HEK293T (cell line): ENCODE results near the gene EEF2KMT.
"Not testable (repeated sequence)": the region's sequence is repeated elsewhere in the genome, so short reads cannot be mapped to it uniquely, and the experiment has no call there.

ENCODE experiments used
- CTCF ChIA-PET: fragments of 350-600 bp; formaldehyde crosslinking; extraction: SDS; loops from one replicate; lab custom pipeline; 2021; ENCODE audit warnings: antibody characterized with exemption, inconsistent platforms; lab: Yijun Ruan, JAX
- POLR2A ChIA-PET: fragments of 350-600 bp; formaldehyde crosslinking; extraction: SDS; loops from one replicate; lab custom pipeline; 2020; ENCODE audit warnings: antibody characterized with exemption, inconsistent platforms; lab: Yijun Ruan, JAX
- DNase-seq: peaks from one replicate; pipeline ENCODE4 v3.0.0; 2012; ENCODE audit warnings: mixed read lengths; ENCODE audit errors: extremely low spot score
- SUZ12 ChIP-seq: fragments of 450-650 bp; IDR thresholded peaks from 2 replicates; pipeline ENCODE4 v1.6.1; 2016; ENCODE audit warnings: mild to moderate bottlenecking

Gene EEF2KMT

GRCh38 chr16:5108505-5109158, 11.0 kb upstream of the EEF2KMT start:
- no peak for DNase-seq
- ChIA-PET CTCF (no interaction called here), POLR2A (no interaction called here)
- no peak for TF ChIP-seq SUZ12

GRCh38 chr16:5105039-5105438, 7.4 kb upstream of the EEF2KMT start:
- POLR2A ChIA-PET, DNase-seq, CTCF ChIA-PET: not testable (repeated sequence)

GRCh38 chr16:5103296-5104032, 5.9 kb upstream of the EEF2KMT start:
- POLR2A ChIA-PET, DNase-seq, CTCF ChIA-PET: not testable (repeated sequence)

- DNase-seq, POLR2A ChIA-PET: not testable (repeated sequence)
- CTCF ChIA-PET = interaction anchor here (0.7 to 1.2 kb wide), 2 partner anchors 14 to 483 kb away, joined by 3 to 5 read pairs; no protein-coding TSS in a partner anchor
These were observed 1.6 kb upstream of the EEF2KMT start for GRCh38 chr16:5099174-5099573.

GRCh38 chr16:5098221-5099159, 895 bp upstream of the EEF2KMT start:
- ChIA-PET CTCF (interaction anchor here (1.2 kb wide), 1 partner anchor 14 kb away, joined by 5 read pairs; no protein-coding TSS in a partner anchor), POLR2A (interaction anchor here (0.6 to 0.9 kb wide), 2 partner anchors 14 to 23 kb away, joined by 3 read pairs; no protein-coding TSS in a partner anchor)
- DNase-seq = peak; percentile 31

- POLR2A ChIA-PET, CTCF ChIA-PET, DNase-seq: not testable (repeated sequence)
These were observed 530 bp downstream of the EEF2KMT start for GRCh38 chr16:5097061-5097469.

GRCh38 chr16:5096437-5097060, 1.0 kb downstream of the EEF2KMT start:
- DNase-seq, CTCF ChIA-PET, POLR2A ChIA-PET: not testable (repeated sequence)

GRCh38 chr16:5095145-5095830, 2.3 kb downstream of the EEF2KMT start:
- DNase-seq, POLR2A ChIA-PET, CTCF ChIA-PET: not testable (repeated sequence)

GRCh38 chr16:5093746-5094145, 3.8 kb downstream of the EEF2KMT start:
- CTCF ChIA-PET = interaction anchor here (0.6 kb wide), 1 partner anchor 53 kb away, joined by 3 read pairs; no protein-coding TSS in a partner anchor
- POLR2A ChIA-PET, DNase-seq: not testable (repeated sequence)

- CTCF ChIA-PET, POLR2A ChIA-PET: not testable (repeated sequence)
These were observed 4.5 kb downstream of the EEF2KMT start for GRCh38 chr16:5093081-5093480.

GRCh38 chr16:5090592-5090991, 7.0 kb downstream of the EEF2KMT start:
- CTCF ChIA-PET, DNase-seq, POLR2A ChIA-PET: not testable (repeated sequence)

More at GRCh38 chr16:5093081-5093480, 4.5 kb downstream of the EEF2KMT start:
- not testable (repeated sequence) for DNase-seq

GRCh38 chr16:5089911-5090555, 7.6 kb downstream of the EEF2KMT start:
- CTCF ChIA-PET, POLR2A ChIA-PET, DNase-seq: not testable (repeated sequence)

GRCh38 chr16:5088936-5089335, 8.7 kb downstream of the EEF2KMT start:
- CTCF ChIA-PET, DNase-seq, POLR2A ChIA-PET: not testable (repeated sequence)

GRCh38 chr16:5088086-5088790, 9.4 kb downstream of the EEF2KMT start:
- DNase-seq, POLR2A ChIA-PET, CTCF ChIA-PET: not testable (repeated sequence)

GRCh38 chr16:5085716-5086115, 11.9 kb downstream of the EEF2KMT start:
- POLR2A ChIA-PET, CTCF ChIA-PET, DNase-seq: not testable (repeated sequence)

- POLR2A ChIA-PET = interaction anchor here (1.0 kb wide), 1 partner anchor 13 kb away, joined by 3 read pairs; no protein-coding TSS in a partner anchor
- CTCF ChIA-PET = interaction anchor here (0.7 to 1.1 kb wide), 2 partner anchors 14 to 29 kb away, joined by 3 to 5 read pairs; no protein-coding TSS in a partner anchor
- DNase-seq = peak; percentile 53
These were observed 12.8 kb downstream of the EEF2KMT start for GRCh38 chr16:5084802-5085201.
